OCI-LY3 (cell line): Measurements from ENCODE around the gene TMCC1.

Experiments used
- H2AFZ ChIP-seq: fragments of 200-600, 300-600 bp; shearing (Covaris generic); 2 replicates; pipeline ENCODE4 v1.6.0; 2014; ENCODE audit warnings: antibody characterized with exemption, low read depth, low read length
- H3K27ac ChIP-seq: fragments of 200-600, 300-600 bp; sonication (generic); 2 replicates; pipeline ENCODE4 v1.5.1; 2014; ENCODE audit warnings: mild to moderate bottlenecking, low read length, moderate library complexity, mixed read lengths
- H3K27me3 ChIP-seq: fragments of 200-600, 300-600 bp; sonication (generic); 2 replicates; pipeline ENCODE4 v1.6.1; 2014; ENCODE audit warnings: low read depth, low read length, mixed read lengths
- H3K36me3 ChIP-seq: fragments of 200-600, 300-600 bp; sonication (generic); replicated peaks from 2 replicates; pipeline ENCODE3; 2014; ENCODE audit warnings: low read depth, low read length, mixed read lengths
- H3K4me1 ChIP-seq: fragments of 300-600, 200-600 bp; sonication (generic); 2 replicates; pipeline ENCODE4 v1.6.1; 2014; ENCODE audit warnings: low read length, mixed read lengths
- H3K4me2 ChIP-seq: fragments of 200-600, 300-600 bp; sonication (generic); 2 replicates; pipeline ENCODE4 v1.6.1; 2014; ENCODE audit warnings: low read length, mixed read lengths
- H3K4me3 ChIP-seq: fragments of 300-600, 200-600 bp; sonication (generic); 2 replicates; pipeline ENCODE4 v1.5.1; 2014; ENCODE audit warnings: antibody characterized with exemption, mild to moderate bottlenecking, low read length, moderate library complexity
- H3K79me2 ChIP-seq: fragments of 300-600, 200-600 bp; shearing (Covaris generic); 2 replicates; pipeline ENCODE4 v1.6.1; 2014; ENCODE audit warnings: mild to moderate bottlenecking, low read length, mixed read lengths
- H3K9ac ChIP-seq: fragments of 300-600, 200-600 bp; shearing (Covaris generic); 2 replicates; pipeline ENCODE4 v1.6.0; 2014; ENCODE audit warnings: mild to moderate bottlenecking, low read length, moderate library complexity
- H3K9me3 ChIP-seq: fragments of 200-600, 300-600 bp; shearing (Covaris generic); 2 replicates; pipeline ENCODE4 v1.6.1; 2014; ENCODE audit warnings: low read length, mixed read lengths; ENCODE audit not compliant: insufficient read depth
- H4K20me1 ChIP-seq: fragments of 200-600, 300-600 bp; sonication (generic); 2 replicates; pipeline ENCODE4 v1.6.1; 2016; ENCODE audit warnings: low read length, mixed read lengths; ENCODE audit not compliant: insufficient read depth
- EZH2phosphoT487 ChIP-seq: fragments of 200-600 bp; shearing (Covaris generic); IDR thresholded peaks from 2 replicates; pipeline ENCODE4 v1.6.1; 2018; ENCODE audit warnings: antibody characterized with exemption, mixed run types, low read depth
- TF ChIP-seq, protein P1 (sequence below): fragments of 200-600, 300-600 bp; sonication (generic); IDR thresholded peaks from 2 replicates; pipeline ENCODE4 v1.5.1; 2014; ENCODE audit warnings: antibody characterized with exemption, low read length, low read depth

The TMCC1 gene

GRCh38 chr3:129605203-129605921 lies 288.1 kb downstream of the TMCC1 start:
- TF ChIP-seq, protein P1, sequence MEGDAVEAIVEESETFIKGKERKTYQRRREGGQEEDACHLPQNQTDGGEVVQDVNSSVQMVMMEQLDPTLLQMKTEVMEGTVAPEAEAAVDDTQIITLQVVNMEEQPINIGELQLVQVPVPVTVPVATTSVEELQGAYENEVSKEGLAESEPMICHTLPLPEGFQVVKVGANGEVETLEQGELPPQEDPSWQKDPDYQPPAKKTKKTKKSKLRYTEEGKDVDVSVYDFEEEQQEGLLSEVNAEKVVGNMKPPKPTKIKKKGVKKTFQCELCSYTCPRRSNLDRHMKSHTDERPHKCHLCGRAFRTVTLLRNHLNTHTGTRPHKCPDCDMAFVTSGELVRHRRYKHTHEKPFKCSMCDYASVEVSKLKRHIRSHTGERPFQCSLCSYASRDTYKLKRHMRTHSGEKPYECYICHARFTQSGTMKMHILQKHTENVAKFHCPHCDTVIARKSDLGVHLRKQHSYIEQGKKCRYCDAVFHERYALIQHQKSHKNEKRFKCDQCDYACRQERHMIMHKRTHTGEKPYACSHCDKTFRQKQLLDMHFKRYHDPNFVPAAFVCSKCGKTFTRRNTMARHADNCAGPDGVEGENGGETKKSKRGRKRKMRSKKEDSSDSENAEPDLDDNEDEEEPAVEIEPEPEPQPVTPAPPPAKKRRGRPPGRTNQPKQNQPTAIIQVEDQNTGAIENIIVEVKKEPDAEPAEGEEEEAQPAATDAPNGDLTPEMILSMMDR = no peak
- no peak for TF ChIP-seq EZH2phosphoT487
- no peaks in the 10 kb centered on the region for H3K4me1 ChIP-seq
- no peaks in the 10 kb centered on the region for H4K20me1 ChIP-seq
- H3K79me2 ChIP-seq = no peaks in the 10 kb centered on the region
- H2AFZ ChIP-seq = no peak overlapping the region
- no peak overlapping the region for H3K9ac ChIP-seq
- H3K36me3 ChIP-seq = no peaks in the 10 kb centered on the region
- H3K9me3 ChIP-seq = no peaks in the 10 kb centered on the region
- no peak overlapping the region for H3K4me3 ChIP-seq
- no peak overlapping the region for H3K27ac ChIP-seq
- H3K4me2 ChIP-seq = no peak overlapping the region
- H3K27me3 ChIP-seq = peaks cover 32% of the 10 kb centered on the region

DNA sequence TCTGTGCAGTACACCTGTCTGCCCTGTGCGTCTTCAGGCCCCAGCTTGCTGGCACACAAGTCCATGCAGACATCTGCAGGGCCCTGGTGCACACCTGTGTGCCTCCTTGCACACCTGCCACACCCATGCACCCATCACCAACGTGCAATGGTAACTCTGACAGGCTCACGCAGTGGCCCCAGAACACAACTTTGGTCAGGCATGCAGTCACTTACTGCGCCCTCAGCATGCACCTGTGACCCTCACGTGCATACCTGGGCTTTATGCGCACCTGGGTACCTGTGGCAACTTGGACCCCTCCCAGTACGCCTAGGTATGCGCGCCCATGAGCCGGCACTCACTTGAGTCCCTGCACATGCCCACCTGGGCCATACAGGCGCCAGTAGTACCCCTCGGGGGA lies 288.7 kb downstream of the TMCC1 start:
- Histone ChIP-seq H3K9ac (no peak overlapping the region), H3K4me1 (no peaks in the 10 kb centered on the region), H3K4me2 (no peak overlapping the region)

DNA sequence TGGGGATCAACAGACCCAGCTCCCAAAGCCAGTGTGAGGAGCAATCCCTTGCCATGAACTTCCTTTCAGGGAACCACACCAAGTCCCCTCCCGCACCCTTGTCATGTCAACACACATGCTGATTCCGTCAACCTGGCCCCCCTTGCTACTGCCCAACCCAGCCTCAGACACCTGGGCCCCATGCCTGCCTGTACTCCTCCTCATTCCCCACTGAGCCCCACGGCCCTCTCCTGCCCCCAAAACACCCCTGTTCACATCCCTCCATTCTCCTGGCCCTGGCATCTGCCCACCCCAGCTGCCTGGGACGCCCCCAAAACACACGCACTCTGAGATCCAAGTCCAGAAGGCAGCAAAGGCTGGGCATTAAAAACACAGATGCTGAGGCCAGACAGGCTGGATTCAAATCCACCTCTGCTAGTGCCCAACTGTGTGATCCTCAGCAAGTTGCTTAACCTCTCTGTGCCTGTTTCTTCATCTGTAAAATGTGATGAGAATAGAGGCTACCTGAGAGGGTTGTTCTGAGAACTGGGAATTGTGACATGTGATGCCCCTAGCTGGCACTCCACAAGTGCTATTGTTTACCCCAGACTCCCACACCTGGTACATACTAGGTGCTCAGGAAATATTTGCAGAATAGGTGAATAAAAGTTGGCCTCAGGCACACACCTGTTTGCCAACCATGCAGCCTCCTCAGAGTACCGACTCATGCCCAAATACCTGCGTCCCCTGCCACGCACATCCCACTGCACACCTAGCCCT lies 289.3 kb downstream of the TMCC1 start:
- Histone ChIP-seq H3K4me2 (no peak overlapping the region), H3K9ac (no peak overlapping the region), H3K4me1 (no peaks in the 10 kb centered on the region), H3K27me3 (peaks cover 24% of the 10 kb centered on the region), H4K20me1 (no peaks in the 10 kb centered on the region), H3K4me3 (no peak overlapping the region), H3K36me3 (no peaks in the 10 kb centered on the region), H2AFZ (no peak overlapping the region), H3K79me2 (no peaks in the 10 kb centered on the region), H3K9me3 (no peaks in the 10 kb centered on the region), H3K27ac (no peak overlapping the region)
- TF ChIP-seq, protein P1 = no peak
- TF ChIP-seq EZH2phosphoT487 = no peak

More for the DNA sequence above, 288.7 kb downstream of the TMCC1 start:
- H3K79me2 ChIP-seq = no peaks in the 10 kb centered on the region
- no peaks in the 10 kb centered on the region for H3K9me3 ChIP-seq
- no peak overlapping the region for H3K4me3 ChIP-seq
- H3K27me3 ChIP-seq = peaks cover 29% of the 10 kb centered on the region
- no peaks in the 10 kb centered on the region for H4K20me1 ChIP-seq
- TF ChIP-seq EZH2phosphoT487 = no peak
- TF ChIP-seq, protein P1 = no peak
- no peaks in the 10 kb centered on the region for H3K36me3 ChIP-seq
- H3K27ac ChIP-seq = no peak overlapping the region
- no peak overlapping the region for H2AFZ ChIP-seq

GRCh38 chr3:129603561-129603942 lies 290.0 kb downstream of the TMCC1 start:
- TF ChIP-seq, protein P1 = no peak
- TF ChIP-seq EZH2phosphoT487 = no peak
- Histone ChIP-seq H3K27me3 (peaks cover 18% of the 10 kb centered on the region), H3K79me2 (no peaks in the 10 kb centered on the region), H2AFZ (no peak overlapping the region), H3K9ac (no peak overlapping the region), H3K4me2 (no peak overlapping the region), H3K9me3 (no peaks in the 10 kb centered on the region), H3K4me1 (no peaks in the 10 kb centered on the region), H3K36me3 (no peaks in the 10 kb centered on the region), H3K27ac (no peak overlapping the region), H3K4me3 (no peak overlapping the region), H4K20me1 (no peaks in the 10 kb centered on the region)
